Vagina (tissue), 2 donors: ENCODE measurements around the gene IKZF3.

Experiments
- CTCF ChIP-seq, 3 experiments: fragments of 450-650 bp in 2 of 3; fragments of 200-600 bp in 1 of 3; sonication (generic) in 1 of 3; IDR thresholded peaks; one replicate each; pipeline ENCODE4 v1.5.1; 2017 to 2019; ENCODE audit warnings: antibody characterized with exemption in 3 of 3, mild to moderate bottlenecking in 2 of 3, moderate library complexity in 2 of 3
- POLR2A ChIP-seq, 2 donors: fragments of 450-650 bp; IDR thresholded peaks; one replicate each; pipeline ENCODE4 v1.6.1; 2017; ENCODE audit warnings: antibody characterized with exemption in 2 of 2, mild to moderate bottlenecking in 2 of 2, moderate library complexity in 2 of 2

- TF ChIP-seq CTCF (IDR thresholded peaks at IDR 0.05) (no peak), POLR2A (IDR thresholded peaks at IDR 0.05) (no peak)
Observed at GRCh38 chr17:39709998-39710964, 153.8 kb downstream of the IKZF3 start.
